Fibroblast of lung (primary cell): Measurements from ENCODE around the gene ERBB4. TPM values are rescaled to one million over a fixed set of nuclear protein-coding genes. Genes with fewer than 3 reads are reported as not detected.

Experiments
- DNase-seq, 2 donors: peaks; one replicate each; pipeline versions ENCODE4 v3.0.0 to v3.0.0-alpha.2; 2010; ENCODE audit warnings: low read depth in 2 of 2
- H2AFZ ChIP-seq: 2 replicates; pipeline ENCODE4 v1.5.1; 2012; ENCODE audit warnings: low read length, control low read depth, inconsistent platforms
- H3K27ac ChIP-seq: 2 replicates; pipeline ENCODE4 v1.5.1; 2011; ENCODE audit warnings: low read length, control low read depth; ENCODE audit not compliant: insufficient read depth
- H3K27me3 ChIP-seq: 2 replicates; pipeline ENCODE4 v1.5.1; 2011; ENCODE audit warnings: mild to moderate bottlenecking, low read length; ENCODE audit not compliant: control insufficient read depth, insufficient read depth
- H3K36me3 ChIP-seq: 2 replicates; pipeline ENCODE4 v1.5.1; 2011; ENCODE audit warnings: low read length; ENCODE audit not compliant: control insufficient read depth, insufficient read depth
- H3K4me1 ChIP-seq: 2 replicates; pipeline ENCODE4 v1.5.1; 2011; ENCODE audit warnings: low read length; ENCODE audit not compliant: control insufficient read depth, insufficient read depth; ENCODE audit errors: extremely low read depth
- H3K4me2 ChIP-seq: 2 replicates; pipeline ENCODE4 v1.5.1; 2011; ENCODE audit warnings: low read length, control low read depth; ENCODE audit not compliant: insufficient read depth; ENCODE audit errors: extremely low read depth
- H3K4me3 ChIP-seq, 4 experiments: fragments of 200-600 bp in 1 of 4; sonication (generic) in 1 of 4; replicated peaks in 1 of 4; 2 replicates each; pipeline ENCODE4 v1.5.1; 2011 to 2016; ENCODE audit warnings: low read length in 4 of 4, low read depth in 3 of 4, mild to moderate bottlenecking in 3 of 4, control low read depth in 2 of 4, inconsistent platforms in 1 of 4, mixed read lengths in 1 of 4; ENCODE audit not compliant: insufficient read depth in 1 of 4; ENCODE audit errors: control extremely low read depth in 1 of 4
- H3K79me2 ChIP-seq: 2 replicates; pipeline ENCODE4 v1.5.1; 2012; ENCODE audit warnings: mild to moderate bottlenecking, low read length, inconsistent platforms; ENCODE audit not compliant: control insufficient read depth, insufficient read depth
- H3K9ac ChIP-seq: 2 replicates; pipeline ENCODE4 v1.5.1; 2011; ENCODE audit warnings: mild to moderate bottlenecking, low read length, control low read depth; ENCODE audit not compliant: insufficient read depth
- H3K9me3 ChIP-seq: 2 replicates; pipeline ENCODE4 v1.5.1; 2012; ENCODE audit warnings: low read depth, low read length; ENCODE audit not compliant: control insufficient read depth, insufficient read depth
- H4K20me1 ChIP-seq: 2 replicates; pipeline ENCODE4 v1.5.1; 2011; ENCODE audit warnings: low read length; ENCODE audit not compliant: control insufficient read depth, insufficient read depth; ENCODE audit errors: extremely low read depth
- CTCF ChIP-seq, 2 donors: IDR thresholded peaks in 1 of 2; conservative IDR thresholded peaks in 1 of 2; 1 replicate in 1 of 2; 2 replicates in 1 of 2; pipeline ENCODE4 v1.5.1; 2011 to 2012; ENCODE audit warnings: low read length in 2 of 2, control low read depth in 1 of 2, inconsistent platforms in 1 of 2, low read depth in 1 of 2, mild to moderate bottlenecking in 1 of 2
- EZH2 ChIP-seq: IDR thresholded peaks from 2 replicates; pipeline ENCODE4 v1.5.1; 2012; ENCODE audit warnings: low read length, control low read depth, mild to moderate bottlenecking; ENCODE audit errors: missing control alignments
- polyA plus RNA-seq, 2 donors: library from polyadenylated mRNA; depleted of rRNA in 1 of 2; stranded (reverse) in 1 of 2; unstranded in 1 of 2; fragments of >200 nt; gene quantifications; 2 replicates each; pipeline ENCODE4 v1.2.1, GENCODE V29; 2011 to 2012; ENCODE audit warnings: missing spikeins in 1 of 2
- total RNA-seq: library from RNA; depleted of rRNA; stranded (reverse); fragments of >200 nt; gene quantifications from 2 replicates; pipeline ENCODE4 v1.2.1, GENCODE V29; 2014

ERBB4 gene
- total and polyA plus RNA-seq, 2 donors (not counting 1 experiment from before 2014, with no cell fraction given), result 0.08 to 0.17 TPM

DNA sequence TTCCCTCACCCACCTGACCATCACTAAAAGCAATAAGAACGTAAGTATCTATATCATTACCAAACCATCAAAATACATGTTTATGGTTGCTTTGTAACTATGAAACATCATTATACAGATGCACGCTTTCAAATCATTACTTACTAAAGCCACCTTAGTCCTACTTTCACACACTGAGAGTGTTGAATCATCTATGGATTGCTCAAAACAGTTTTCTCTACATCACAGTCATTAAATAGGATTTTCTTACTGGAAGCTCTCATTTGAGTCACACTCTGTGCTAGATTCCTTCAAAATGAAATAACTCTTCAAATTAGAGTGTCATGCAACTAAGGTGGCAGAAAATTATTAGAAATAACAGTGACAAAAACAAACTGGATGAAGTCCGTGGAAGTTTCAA, 1103.8 kb downstream of the ERBB4 start:
- Histone ChIP-seq H3K9ac (no peak overlapping the region), H3K27ac (no peak overlapping the region), H3K36me3 (no peaks in the 10 kb centered on the region), H3K9me3 (no peaks in the 10 kb centered on the region), H3K4me1 (no peaks in the 10 kb centered on the region), H3K4me2 (no peak overlapping the region), H2AFZ (no peak overlapping the region), H4K20me1 (no peaks in the 10 kb centered on the region), H3K27me3 (no peaks in the 10 kb centered on the region), H3K79me2 (no peaks in the 10 kb centered on the region), H3K4me3 (no peak overlapping the region)
- no peak for DNase-seq
- no peak for TF ChIP-seq EZH2
- TF ChIP-seq CTCF (conservative IDR thresholded peaks at IDR 0.05 in 1 of 2, IDR thresholded peaks at IDR 0.05 in 1 of 2; ENCODE audit: low read depth in 1 of 2, low read length in 2 of 2), result no peak

DNA sequence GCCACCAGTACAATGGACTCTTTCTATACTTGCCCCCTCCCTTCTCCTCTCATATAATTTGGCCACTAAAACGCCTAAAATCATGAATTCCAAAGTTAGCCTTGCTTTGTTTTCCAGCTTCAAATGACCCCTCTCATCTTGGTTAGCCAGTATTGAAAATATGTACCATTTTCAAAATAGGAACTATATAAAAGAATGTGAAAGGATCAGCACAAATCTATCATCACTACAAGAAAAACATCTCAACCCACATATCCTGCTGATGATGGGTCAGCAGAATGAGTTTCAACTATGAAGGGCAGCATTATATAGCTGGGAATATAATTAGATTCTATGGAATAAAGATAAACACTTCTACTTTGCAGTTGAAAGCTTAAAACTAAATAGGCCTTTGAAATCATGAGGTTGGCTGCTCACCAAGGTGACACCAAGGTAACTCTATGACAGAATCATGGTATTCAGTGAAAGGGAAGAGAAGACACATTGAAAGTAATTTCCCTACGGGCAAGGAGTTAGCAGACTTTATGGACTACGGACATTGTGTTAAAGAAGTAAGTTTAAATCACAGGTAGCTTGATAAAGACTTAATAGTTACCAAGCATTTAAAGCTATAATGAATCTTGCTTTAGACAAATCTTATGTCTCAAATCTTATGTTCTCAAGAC, 1109.2 kb downstream of the ERBB4 start:
- Histone ChIP-seq H3K36me3 (no peaks in the 10 kb centered on the region), H3K27me3 (no peaks in the 10 kb centered on the region), H3K9ac (no peak overlapping the region), H2AFZ (no peak overlapping the region), H4K20me1 (no peaks in the 10 kb centered on the region), H3K9me3 (no peaks in the 10 kb centered on the region), H3K79me2 (no peaks in the 10 kb centered on the region), H3K4me1 (no peaks in the 10 kb centered on the region), H3K27ac (no peak overlapping the region), H3K4me2 (no peak overlapping the region), H3K4me3 (no peak overlapping the region)
- no peak for TF ChIP-seq EZH2
- no peak for TF ChIP-seq CTCF (conservative IDR thresholded peaks at IDR 0.05 in 1 of 2, IDR thresholded peaks at IDR 0.05 in 1 of 2; ENCODE audit: low read depth in 1 of 2, low read length in 2 of 2)
- DNase-seq, result no peak

DNA sequence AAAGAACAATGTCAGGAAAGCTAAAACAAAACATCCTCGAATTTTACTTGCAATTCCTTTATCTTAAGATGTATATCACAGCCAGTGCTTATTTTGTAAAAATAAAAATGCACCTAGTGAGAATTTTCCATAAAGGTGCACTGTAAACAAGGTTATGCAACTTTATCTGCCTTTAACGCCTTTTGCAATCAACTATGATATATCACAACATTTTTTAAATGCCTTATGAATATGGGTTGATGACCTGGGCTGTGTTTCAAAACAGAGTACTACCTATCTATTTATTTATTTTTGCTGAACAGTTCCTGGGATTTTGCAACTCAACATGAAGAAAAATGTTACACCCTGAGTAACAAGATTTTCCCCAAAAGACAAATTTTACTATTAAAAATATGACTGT, 1112.4 kb downstream of the ERBB4 start:
- Histone ChIP-seq H3K36me3 (no peaks in the 10 kb centered on the region), H3K79me2 (no peaks in the 10 kb centered on the region), H3K4me2 (no peak overlapping the region), H2AFZ (no peak overlapping the region), H3K4me3 (no peak overlapping the region), H3K27me3 (no peaks in the 10 kb centered on the region), H3K9ac (no peak overlapping the region), H3K9me3 (no peaks in the 10 kb centered on the region), H4K20me1 (no peaks in the 10 kb centered on the region), H3K4me1 (no peaks in the 10 kb centered on the region), H3K27ac (no peak overlapping the region)
- DNase-seq, result no peak
- TF ChIP-seq EZH2 (no peak), CTCF (conservative IDR thresholded peaks at IDR 0.05 in 1 of 2, IDR thresholded peaks at IDR 0.05 in 1 of 2; ENCODE audit: low read depth in 1 of 2, low read length in 2 of 2) (no peak)
